GM12864 (cell line): ENCODE data around the gene KIF26B.

Experiments
- DNase-seq: peaks from one replicate; pipeline ENCODE4 v3.0.0-alpha.2; 2011; ENCODE audit warnings: low read depth
- H3K4me3 ChIP-seq: 2 replicates; pipeline ENCODE4 v1.5.1; 2011; ENCODE audit warnings: mild to moderate bottlenecking, low read depth, low read length, control low read depth
- TF ChIP-seq, protein P1 (sequence below): IDR thresholded peaks from 2 replicates; pipeline ENCODE4 v1.5.1; 2011; ENCODE audit warnings: low read depth, mild to moderate bottlenecking, moderate library complexity, low read length, control low read depth, inconsistent platforms; ENCODE audit errors: missing control alignments

KIF26B gene

DNA sequence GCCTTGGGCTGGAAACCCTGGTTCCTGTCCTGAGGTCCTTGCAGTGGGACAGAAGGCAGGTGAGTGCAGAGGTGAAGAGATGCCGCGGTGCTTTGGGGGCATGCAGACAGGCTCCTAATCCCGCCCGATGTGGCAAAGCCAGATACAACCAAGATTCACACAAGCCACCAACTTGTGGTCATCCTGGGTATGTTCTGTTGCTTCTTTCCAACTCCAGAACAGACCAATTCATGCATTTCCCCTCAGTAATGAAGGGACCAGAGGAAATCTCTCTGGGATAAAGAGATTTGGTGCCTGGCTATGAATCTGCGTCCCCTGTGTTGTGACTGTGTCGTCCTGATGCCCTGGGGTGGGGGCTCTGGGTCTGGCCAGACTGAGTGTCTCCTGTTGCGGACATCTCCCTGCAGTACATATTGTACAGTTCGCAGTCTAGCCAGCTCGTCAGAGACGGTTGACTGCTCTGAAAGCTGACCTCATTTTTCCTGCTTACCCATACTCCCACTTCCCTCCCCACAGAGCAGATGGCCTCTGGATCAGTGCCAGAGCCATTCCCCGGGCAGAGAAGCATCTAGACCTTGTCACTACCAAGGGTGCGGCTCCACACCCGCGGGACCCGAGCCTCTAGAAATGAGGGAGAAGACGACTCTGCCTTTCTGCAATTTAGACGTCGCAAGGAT lies 216.3 kb downstream of the KIF26B start:
- TF ChIP-seq, protein P1, sequence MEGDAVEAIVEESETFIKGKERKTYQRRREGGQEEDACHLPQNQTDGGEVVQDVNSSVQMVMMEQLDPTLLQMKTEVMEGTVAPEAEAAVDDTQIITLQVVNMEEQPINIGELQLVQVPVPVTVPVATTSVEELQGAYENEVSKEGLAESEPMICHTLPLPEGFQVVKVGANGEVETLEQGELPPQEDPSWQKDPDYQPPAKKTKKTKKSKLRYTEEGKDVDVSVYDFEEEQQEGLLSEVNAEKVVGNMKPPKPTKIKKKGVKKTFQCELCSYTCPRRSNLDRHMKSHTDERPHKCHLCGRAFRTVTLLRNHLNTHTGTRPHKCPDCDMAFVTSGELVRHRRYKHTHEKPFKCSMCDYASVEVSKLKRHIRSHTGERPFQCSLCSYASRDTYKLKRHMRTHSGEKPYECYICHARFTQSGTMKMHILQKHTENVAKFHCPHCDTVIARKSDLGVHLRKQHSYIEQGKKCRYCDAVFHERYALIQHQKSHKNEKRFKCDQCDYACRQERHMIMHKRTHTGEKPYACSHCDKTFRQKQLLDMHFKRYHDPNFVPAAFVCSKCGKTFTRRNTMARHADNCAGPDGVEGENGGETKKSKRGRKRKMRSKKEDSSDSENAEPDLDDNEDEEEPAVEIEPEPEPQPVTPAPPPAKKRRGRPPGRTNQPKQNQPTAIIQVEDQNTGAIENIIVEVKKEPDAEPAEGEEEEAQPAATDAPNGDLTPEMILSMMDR: no peak
- DNase-seq: no peak
- no peak overlapping the region for H3K4me3 ChIP-seq

DNA sequence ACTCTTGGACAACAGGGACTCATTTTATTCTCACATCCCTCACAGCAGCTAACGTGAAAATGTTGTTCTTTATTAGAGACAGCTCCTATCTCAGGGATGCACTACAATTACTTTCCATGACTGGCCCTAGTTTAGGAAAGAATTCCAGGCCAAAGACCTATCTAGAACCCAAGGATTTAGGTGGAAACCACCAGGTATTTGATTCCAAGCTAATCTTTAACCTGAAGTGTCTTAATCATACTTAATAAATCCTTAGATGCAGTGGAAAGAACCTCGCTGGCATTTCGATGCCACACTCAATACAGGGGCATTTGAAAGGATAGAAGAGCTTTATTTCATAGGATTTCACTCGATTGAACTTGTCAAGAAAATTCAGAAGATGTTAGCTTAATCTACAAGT lies 218.3 kb downstream of the KIF26B start:
- no peak for DNase-seq
- no peak overlapping the region for H3K4me3 ChIP-seq
- TF ChIP-seq, protein P1: no peak

DNA sequence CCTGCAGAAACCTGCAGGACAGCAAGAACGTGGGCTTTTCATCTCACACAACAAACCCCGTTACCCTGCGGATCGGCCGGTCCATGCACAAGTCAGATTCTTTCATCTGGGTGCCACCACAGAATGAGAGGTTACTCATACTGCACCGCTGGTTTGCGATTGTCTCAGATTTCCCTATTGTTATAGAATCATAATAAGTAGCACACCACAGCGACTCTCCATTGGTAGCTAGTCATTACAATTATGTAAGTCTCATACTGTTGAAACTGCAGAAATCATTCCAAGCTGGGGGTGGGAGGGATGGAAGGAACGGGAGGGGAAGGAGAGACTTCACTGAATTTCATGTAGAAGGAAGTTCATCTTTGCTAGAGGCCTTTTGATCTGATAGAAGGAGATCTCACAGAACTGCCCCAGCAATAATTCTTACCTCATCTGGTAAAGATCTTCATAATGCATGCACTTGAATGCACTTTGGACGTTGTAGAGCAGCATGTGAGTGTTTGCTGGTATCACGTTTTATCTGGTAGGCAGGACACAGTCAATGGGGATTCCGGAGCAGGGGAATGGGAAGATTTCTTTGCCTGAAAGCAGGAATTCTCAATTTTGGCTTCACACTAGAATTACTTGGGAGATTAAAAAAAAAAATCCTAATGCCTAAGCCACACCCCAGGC lies 221.1 kb downstream of the KIF26B start:
- no peak for DNase-seq
- no peak overlapping the region for H3K4me3 ChIP-seq
- TF ChIP-seq, protein P1: no peak

DNA sequence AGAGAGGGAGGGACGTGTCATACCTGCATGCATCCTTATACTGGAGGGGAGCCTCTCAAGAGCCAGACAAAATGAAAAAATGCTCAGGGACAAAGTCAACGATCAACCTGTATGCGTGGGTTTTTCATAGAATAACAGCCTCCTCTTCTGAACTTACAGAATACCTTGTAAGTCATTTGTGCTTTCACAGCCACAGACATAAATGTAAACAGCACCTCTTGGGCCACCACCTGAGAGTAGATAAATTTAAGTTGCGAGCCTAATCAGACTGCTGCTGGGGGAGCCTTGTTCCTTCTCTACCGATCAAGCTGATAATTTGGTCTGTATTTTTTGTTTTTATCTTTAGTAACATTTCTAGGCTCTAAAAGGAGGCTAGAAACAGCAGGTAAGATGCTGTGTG lies 223.1 kb downstream of the KIF26B start:
- TF ChIP-seq, protein P1: no peak
- H3K4me3 ChIP-seq: no peak overlapping the region
- no peak for DNase-seq

DNA sequence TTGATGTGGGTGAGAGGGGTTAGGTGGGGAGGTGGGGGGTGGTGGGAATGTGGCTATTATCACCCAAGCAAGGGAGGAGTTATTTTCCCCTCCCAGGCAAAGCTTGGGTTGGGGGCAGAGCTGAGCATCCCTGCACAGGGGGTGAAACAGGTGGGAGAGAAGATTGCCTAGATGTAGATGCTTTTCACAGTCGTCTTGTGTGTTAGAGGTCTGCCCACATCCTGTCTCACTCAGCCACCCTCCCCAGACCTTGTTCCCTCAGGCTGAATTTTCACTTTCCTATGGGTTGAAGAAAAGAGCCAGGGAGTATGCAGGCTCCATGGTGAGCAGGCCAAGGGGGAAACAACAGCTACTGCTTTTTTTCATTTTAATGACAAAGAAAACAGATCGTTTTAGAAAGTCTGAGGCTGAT lies 223.5 kb downstream of the KIF26B start:
- DNase-seq: no peak
- TF ChIP-seq, protein P1: no peak
- no peak overlapping the region for H3K4me3 ChIP-seq

DNA sequence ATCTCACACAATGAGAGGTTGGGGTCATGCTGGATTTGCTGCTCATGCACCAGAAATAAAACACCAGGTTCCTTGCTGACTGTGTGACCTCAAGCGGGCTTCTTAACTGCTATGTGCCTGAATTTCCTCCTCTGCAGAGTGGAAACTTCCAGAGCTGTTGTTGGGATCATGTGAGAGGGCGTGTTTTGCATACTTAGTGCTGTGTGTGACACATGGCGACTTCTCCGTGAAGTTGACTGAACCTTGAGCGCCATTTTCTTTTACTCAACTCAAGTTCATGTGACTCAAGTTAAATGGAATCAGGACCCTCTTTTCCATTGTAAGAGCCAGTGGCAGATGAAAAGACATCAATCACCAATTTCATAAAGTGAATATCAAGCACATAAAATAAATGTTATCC lies 224.0 kb downstream of the KIF26B start:
- no peak overlapping the region for H3K4me3 ChIP-seq
- DNase-seq: no peak
- TF ChIP-seq, protein P1: no peak
